ENCODE results near the gene HSDL1.

Gene HSDL1

DNA sequence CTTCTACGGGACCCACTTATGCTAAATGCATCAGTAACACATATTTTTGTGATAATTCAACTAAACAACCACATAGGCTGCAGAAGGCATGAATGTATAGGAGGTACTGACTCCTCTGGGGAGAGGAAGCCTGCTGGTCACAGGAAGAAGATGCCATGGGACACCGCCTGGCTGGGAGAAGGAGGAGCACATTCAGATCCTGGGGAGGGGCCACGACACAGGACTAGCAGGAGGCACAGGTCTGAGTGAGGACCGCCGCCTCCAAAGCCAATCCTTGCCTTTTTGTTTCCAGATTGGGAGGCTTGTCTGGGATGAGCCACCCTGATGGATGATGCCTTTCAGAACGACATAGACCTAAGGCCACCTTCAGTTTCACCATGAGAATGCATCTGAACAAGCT lies 62.9 kb downstream of the HSDL1 start:
- DNase-seq (ENCODE audit: low read depth), result no peak

DNA sequence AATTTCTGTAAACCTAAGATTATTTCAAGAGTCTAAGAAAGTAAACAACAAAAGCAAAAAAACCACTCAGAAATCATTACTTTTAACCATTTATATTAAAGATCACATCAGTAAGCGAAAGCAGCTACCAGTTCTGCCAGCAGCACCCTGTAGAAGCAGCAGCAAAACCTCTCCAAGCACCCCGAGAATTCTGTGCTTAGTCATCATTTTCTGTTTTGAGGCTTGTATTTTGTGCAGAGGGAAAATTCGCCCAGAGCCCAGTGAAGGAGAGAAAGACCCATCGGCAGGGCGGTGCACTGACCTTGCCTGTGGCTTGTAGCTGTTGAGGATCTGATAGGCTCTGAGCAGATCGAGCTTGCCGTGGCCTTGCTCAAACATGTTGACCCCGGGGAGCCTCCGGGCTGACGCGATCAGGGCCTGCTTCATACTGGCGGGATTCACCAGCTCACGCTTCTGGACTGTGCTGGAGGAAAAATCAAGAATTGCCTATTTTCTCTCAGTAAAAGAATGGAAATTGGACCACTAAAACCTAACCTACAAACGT lies 63.5 kb downstream of the HSDL1 start:
- DNase-seq (ENCODE audit: low read depth), result no peak

DNA sequence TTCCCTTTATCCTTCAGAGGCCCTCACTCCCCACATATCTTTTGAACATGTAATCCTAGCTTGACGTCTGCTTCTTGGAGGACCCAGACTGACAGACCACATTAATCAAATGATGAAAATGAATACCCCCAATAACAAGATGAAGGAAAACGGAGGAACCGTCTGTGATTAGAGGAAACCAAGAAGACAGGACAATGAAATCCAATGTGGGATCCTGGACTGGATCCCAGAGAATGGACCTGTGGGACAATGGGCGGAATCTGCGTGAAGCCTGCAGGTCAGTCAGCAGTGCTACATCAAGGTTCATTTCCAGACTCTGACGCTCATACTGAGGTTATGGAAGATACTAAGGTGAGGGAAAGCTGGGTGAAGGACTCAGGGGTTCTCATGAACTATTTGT lies 64.2 kb downstream of the HSDL1 start:
- DNase-seq (ENCODE audit: low read depth), result no peak

DNA sequence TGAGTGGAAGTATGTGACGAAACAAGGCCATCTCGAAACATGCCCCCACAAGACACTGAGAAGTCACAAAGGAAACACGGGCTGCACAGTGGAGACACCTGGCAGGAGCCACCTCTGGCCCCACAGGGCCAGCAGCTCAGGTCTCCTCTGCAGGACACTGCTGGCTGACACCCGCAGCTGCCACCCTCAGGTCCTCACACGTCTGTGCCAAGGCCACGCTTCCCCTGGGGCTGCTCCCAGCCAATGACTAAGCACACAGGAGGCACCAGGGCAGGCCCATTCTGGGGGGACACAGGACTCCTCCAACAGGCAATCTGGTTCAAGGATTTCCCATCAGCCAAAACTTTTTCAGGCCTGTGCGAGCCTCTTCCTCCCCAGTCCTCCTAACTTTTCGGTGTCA lies 64.6 kb downstream of the HSDL1 start:
- no peak for DNase-seq (ENCODE audit: low read depth)

DNA sequence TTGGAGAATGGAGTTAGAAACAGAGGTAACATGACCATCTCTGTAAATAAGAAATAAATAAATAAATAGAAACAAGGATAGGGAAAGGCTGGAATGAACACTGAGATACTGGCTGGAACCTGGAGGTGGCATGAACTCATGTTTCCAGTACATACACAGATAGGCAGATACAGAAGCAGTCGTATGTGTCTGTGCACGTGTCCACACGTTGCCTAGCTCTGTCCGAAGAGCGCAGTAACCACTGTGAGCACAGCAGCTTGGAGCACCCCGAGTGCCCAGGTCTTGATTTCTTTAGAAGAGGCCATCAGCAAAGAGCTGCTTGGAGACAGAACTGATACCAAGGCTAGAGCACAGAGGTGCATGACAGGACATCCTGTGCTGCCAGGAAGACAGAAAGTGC lies 65.3 kb downstream of the HSDL1 start:
- no peak for DNase-seq (ENCODE audit: low read depth)

DNA sequence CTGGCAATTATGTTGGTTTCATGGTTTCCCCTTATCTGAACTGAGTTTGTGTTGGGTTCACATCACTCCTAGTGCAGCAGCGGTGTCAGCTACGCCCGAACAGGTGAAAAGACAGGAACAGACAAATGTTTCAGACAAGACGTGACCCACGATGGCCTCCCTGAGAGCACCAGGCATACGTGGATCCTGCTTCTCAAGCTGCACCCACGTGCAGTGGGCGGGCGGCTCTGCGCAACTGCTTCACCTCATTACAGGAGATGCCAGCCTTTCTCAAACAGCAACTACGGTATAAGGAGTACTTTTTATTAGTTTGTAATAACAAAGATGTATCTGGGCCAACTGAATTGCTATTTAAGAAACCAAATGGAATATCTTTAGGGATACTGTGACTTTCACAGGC lies 69.6 kb downstream of the HSDL1 start:
- DNase-seq (ENCODE audit: low read depth), result no peak

DNA sequence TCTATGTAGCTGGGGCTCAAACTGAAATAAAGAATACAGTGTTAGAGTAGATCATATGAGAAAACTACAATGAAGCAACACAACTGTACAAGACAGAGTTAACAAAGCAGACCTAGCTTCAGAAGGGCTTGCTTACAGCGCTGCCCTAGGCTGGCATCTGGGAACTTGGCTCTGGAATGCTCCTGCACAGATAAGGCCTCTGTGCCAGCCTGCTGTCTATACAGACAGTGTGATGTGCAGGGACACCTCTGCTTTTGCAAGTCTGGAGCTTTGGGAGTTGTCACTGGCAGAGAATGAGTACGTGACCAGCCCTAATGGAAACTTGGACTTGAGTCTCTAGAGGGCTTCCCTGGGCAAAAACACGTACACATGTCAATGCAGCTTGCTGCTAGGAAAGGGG lies 70.3 kb downstream of the HSDL1 start:
- DNase-seq (ENCODE audit: low read depth), result no peak

Measured in activated T-cell treated with anti-CD3 and anti-CD28 coated beads for 1 hour (primary cell).